IMR-90 (cell line): ENCODE data around the gene BCL2. TPM values are rescaled to one million over a fixed set of nuclear protein-coding genes. Genes with fewer than 3 reads are reported as not detected.
"Not testable (repeated sequence)": the region's sequence is repeated elsewhere in the genome, so short reads cannot be mapped to it uniquely, and the experiment has no call there.

Experiments used
- ATAC-seq: fragments of 200-7000 bp; cut with Tn5 transposase; 2 replicates; pipeline ENCODE4 v1.9.1; 2020; ENCODE audit warnings: low read depth, mild to moderate bottlenecking, moderate library complexity
- BruUV-seq: library from RNA; stranded (reverse); fragments of 400-500 nt; replicated peaks from 2 replicates; lab custom pipeline; 2021; lab: Mats Ljungman, UMichigan
- CTCF ChIA-PET: fragments of 300-600 bp; formaldehyde crosslinking; extraction: SDS; loops from one replicate; lab custom pipeline; 2021; ENCODE audit warnings: antibody characterized with exemption; lab: Yijun Ruan, JAX
- POLR2A ChIA-PET: fragments of 300-600 bp; sonication (Branson Sonifier 250); formaldehyde crosslinking; loops from one replicate; lab custom pipeline; 2022; ENCODE audit warnings: antibody characterized with exemption; ENCODE audit not compliant: unreplicated experiment; lab: Charles Lee
- DNase-seq: peaks from one replicate; pipeline ENCODE4 v3.0.0; 2013
- H2AFZ ChIP-seq: replicated peaks from 2 replicates; pipeline ENCODE3; 2013; ENCODE audit warnings: low read length, mild to moderate bottlenecking; ENCODE audit not compliant: poor library complexity
- H2AK5ac ChIP-seq: 2 replicates; pipeline ENCODE4 v1.6.1; 2013; ENCODE audit warnings: low read depth, low read length, inconsistent platforms
- H2AK9ac ChIP-seq: replicated peaks from 2 replicates; pipeline ENCODE3; 2013; ENCODE audit warnings: mild to moderate bottlenecking, low read depth, low read length, moderate library complexity; ENCODE audit not compliant: poor library complexity
- H2BK120ac ChIP-seq: 2 replicates; pipeline ENCODE4 v1.6.1; 2013; ENCODE audit warnings: low read depth, low read length, inconsistent platforms
- H2BK15ac ChIP-seq: 3 replicates; pipeline ENCODE4 v1.6.1; 2013; ENCODE audit warnings: low read depth, low read length, inconsistent platforms
- H2BK20ac ChIP-seq: 2 replicates; pipeline ENCODE4 v1.6.1; 2013; ENCODE audit warnings: low read depth, mild to moderate bottlenecking, inconsistent platforms, low read length, moderate library complexity
- H2BK5ac ChIP-seq: 2 replicates; pipeline ENCODE4 v1.6.1; 2013; ENCODE audit warnings: mild to moderate bottlenecking, low read depth, low read length, inconsistent platforms; ENCODE audit not compliant: poor library complexity, severe bottlenecking
- H3K14ac ChIP-seq: replicated peaks from 2 replicates; pipeline ENCODE4 v1.6.1; 2013; ENCODE audit warnings: low read depth, low read length, inconsistent platforms
- H3K18ac ChIP-seq: 2 replicates; pipeline ENCODE4 v1.6.1; 2013; ENCODE audit warnings: low read depth, low read length, control low read depth
- H3K23ac ChIP-seq: 2 replicates; pipeline ENCODE4 v1.6.1; 2013; ENCODE audit warnings: low read depth, low read length, inconsistent platforms
- H3K27ac ChIP-seq: 2 replicates; pipeline ENCODE4 v1.5.1; 2013; ENCODE audit warnings: mild to moderate bottlenecking, control low read depth, low read length; ENCODE audit not compliant: insufficient read depth
- H3K27me3 ChIP-seq: 2 replicates; pipeline ENCODE4 v1.6.1; 2013; ENCODE audit warnings: low read length; ENCODE audit not compliant: control insufficient read depth, insufficient read depth
- H3K36me3 ChIP-seq: 2 replicates; pipeline ENCODE4 v1.6.1; 2013; ENCODE audit warnings: low read length, mixed read lengths; ENCODE audit not compliant: control insufficient read depth, insufficient read depth
- H3K4ac ChIP-seq: 2 replicates; pipeline ENCODE4 v1.6.1; 2013; ENCODE audit warnings: low read depth, low read length, inconsistent platforms
- H3K4me1 ChIP-seq: 2 replicates; pipeline ENCODE4 v1.6.1; 2013; ENCODE audit warnings: low read length, mixed read lengths; ENCODE audit not compliant: control insufficient read depth, insufficient read depth
- H3K4me2 ChIP-seq: 2 replicates; pipeline ENCODE4 v1.6.1; 2013; ENCODE audit warnings: low read depth, mild to moderate bottlenecking, control low read depth, low read length, moderate library complexity
- H3K4me3 ChIP-seq: 2 replicates; pipeline ENCODE4 v1.5.1; 2013; ENCODE audit warnings: low read depth, mild to moderate bottlenecking, control low read depth, low read length, moderate library complexity; ENCODE audit not compliant: insufficient read depth
- H3K56ac ChIP-seq: 2 replicates; pipeline ENCODE4 v1.6.1; 2013; ENCODE audit warnings: low read length, inconsistent platforms; ENCODE audit not compliant: insufficient read depth; ENCODE audit errors: extremely low read depth
- H3K79me1 ChIP-seq, 2 experiments: 2 replicates each; pipeline ENCODE4 v1.6.1; 2013; ENCODE audit warnings: low read length in 2 of 2, inconsistent platforms in 1 of 2, low read depth in 1 of 2
- H3K9ac ChIP-seq: 2 replicates; pipeline ENCODE4 v1.6.1; 2013; ENCODE audit warnings: low read depth, low read length, control low read depth
- H3K9me1 ChIP-seq: 2 replicates; pipeline ENCODE4 v1.6.1; 2013; ENCODE audit warnings: low read length, inconsistent platforms; ENCODE audit not compliant: insufficient read depth
- H3K9me3 ChIP-seq: 2 replicates; pipeline ENCODE4 v1.6.1; 2013; ENCODE audit warnings: low read length; ENCODE audit not compliant: control insufficient read depth, insufficient read depth
- H4K20me1 ChIP-seq: 2 replicates; pipeline ENCODE4 v1.6.1; 2013; ENCODE audit warnings: low read length, inconsistent platforms; ENCODE audit not compliant: insufficient read depth
- H4K5ac ChIP-seq: 2 replicates; pipeline ENCODE4 v1.6.1; 2013; ENCODE audit warnings: mild to moderate bottlenecking, low read depth, low read length, control low read depth
- H4K8ac ChIP-seq, 2 experiments: 2 replicates each; pipeline ENCODE4 v1.6.1; 2013; ENCODE audit warnings: low read depth in 2 of 2, low read length in 2 of 2, control low read depth in 1 of 2, inconsistent platforms in 1 of 2
- H4K91ac ChIP-seq: 2 replicates; pipeline ENCODE4 v1.6.1; 2013; ENCODE audit warnings: low read depth, low read length, inconsistent platforms; ENCODE audit not compliant: insufficient read depth
- MXI1 ChIP-seq: IDR thresholded peaks from 2 replicates; pipeline ENCODE4 v1.6.1; 2012; ENCODE audit warnings: low read depth, mild to moderate bottlenecking, low read length, moderate library complexity, borderline replicate concordance
- NFE2L2 ChIP-seq: fragments of 150-350 bp; IDR thresholded peaks from 2 replicates; pipeline ENCODE4 v1.6.1; 2016; ENCODE audit warnings: low read depth, mild to moderate bottlenecking, low read length
- POLR2A ChIP-seq: IDR thresholded peaks from 2 replicates; pipeline ENCODE4 v1.6.1; 2012; ENCODE audit warnings: mild to moderate bottlenecking, low read depth, low read length
- RCOR1 ChIP-seq: IDR thresholded peaks from 2 replicates; pipeline ENCODE4 v1.6.1; 2012; ENCODE audit warnings: mild to moderate bottlenecking, low read length, improper control_type of control experiment; ENCODE audit not compliant: insufficient replicate concordance
- WGBS, 2 experiments: methylation state at CpG; one replicate each; pipeline versions ENCODE4 v1.1.5 to v1.1.7; 2013; ENCODE audit warnings: missing lambda C conversion rate in 2 of 2; ENCODE audit not compliant: insufficient read length in 1 of 2; ENCODE audit errors: extremely low coverage in 2 of 2; 5-methylcytosine and 5-hydroxymethylcytosine counted together
- dilution Hi-C: fragments of 300-500 bp; cut with HindIII; formaldehyde crosslinking; loops from one replicate; pipeline ENCODE4 v1.14.3; 2018; ENCODE audit warnings: low sequenced_read_pairs; ENCODE audit not compliant: unreplicated experiment
- in situ Hi-C: fragments of 300-500 bp; cut with MboI; formaldehyde crosslinking; loops from 3 replicates; pipeline ENCODE4 v1.14.3; 2019; ENCODE audit warnings: low sequenced_read_pairs, inconsistent platforms, mixed read lengths
- intact Hi-C: fragments of 100-400 bp; cut with micrococcal nuclease; formaldehyde crosslinking; loops from 2 replicates; pipeline ENCODE4 v1.10.0; 2022
- polyA plus RNA-seq, 3 experiments: library from polyadenylated mRNA; depleted of rRNA; stranded (reverse); fragments of >200 nt; gene quantifications; 2 replicates each; pipeline ENCODE4 v1.2.3, GENCODE V29; 2012; ENCODE audit warnings: low replicate concordance in 1 of 3
- total RNA-seq: library from RNA; depleted of rRNA; stranded (reverse); fragments of >200 nt; gene quantifications from 2 replicates; pipeline ENCODE4 v1.2.3, GENCODE V29; 2012
- TF ChIP-seq, protein P1 (sequence below): fragments of 150-350 bp; IDR thresholded peaks from 2 replicates; pipeline ENCODE4 v1.6.1; 2017; ENCODE audit warnings: mild to moderate bottlenecking, antibody characterized with exemption, low read length, low read depth

The BCL2 gene
- total and polyA plus RNA-seq, 2 of the 4 experiments (the other 2 are of a cell fraction), result 0.24 to 0.54 TPM

DNA sequence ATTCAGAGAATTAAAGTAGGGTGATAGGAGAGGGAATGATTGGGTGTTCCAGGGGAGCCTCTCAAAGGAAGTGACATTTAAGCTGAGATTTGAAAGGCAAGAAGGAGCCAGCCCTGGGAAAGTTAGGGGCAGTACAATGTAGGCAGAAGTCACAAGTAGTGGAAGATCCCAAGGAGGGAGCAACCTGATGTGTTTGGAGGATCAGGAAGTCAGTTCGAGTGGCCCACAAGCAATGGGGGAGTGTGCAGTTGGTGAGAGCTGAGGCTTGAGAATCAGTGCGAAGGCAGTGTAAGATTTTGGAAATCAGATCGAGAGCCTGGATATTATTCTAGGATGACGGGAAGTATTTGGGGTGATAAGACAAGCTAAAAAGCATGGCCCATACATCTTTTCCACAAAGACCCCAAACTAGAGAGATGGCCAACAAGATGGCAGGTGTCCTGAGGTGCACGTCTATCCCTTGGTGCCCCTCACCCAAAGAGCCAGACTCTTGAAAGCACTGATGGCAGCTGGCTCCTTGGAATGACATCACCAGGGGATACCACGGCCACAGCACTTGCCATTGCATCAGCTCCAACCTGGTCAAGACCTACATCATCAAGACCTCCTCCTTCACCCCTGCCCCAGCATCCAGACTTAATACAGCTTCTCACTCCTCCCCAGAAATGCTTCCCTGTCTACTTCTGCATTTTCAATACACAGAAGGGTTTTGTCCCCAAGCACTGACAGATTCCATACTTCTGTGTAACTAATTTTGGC is 127.3 kb downstream of the BCL2 start (continued):
- TF ChIP-seq MXI1, result no peak

DNA sequence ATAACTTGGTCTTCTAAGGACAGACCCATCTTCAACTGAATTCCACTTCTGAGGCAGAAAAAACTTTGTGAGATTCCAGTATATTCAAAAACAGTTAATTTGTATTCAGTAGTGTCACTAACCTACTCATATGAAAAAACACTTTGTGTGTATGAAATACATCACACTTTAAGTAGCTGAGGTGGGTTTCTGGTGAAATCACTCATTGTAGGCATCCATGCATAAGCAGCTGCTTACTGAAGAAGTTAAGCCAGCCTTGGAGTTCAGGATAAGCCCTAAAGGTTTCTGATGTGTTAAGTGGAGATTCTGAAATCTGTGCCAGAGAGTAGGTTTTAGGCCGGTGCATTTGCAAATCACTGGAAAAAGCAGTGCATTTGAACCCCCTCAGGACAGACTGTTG is 128.2 kb downstream of the BCL2 start:
- Histone ChIP-seq H3K4ac (no peak overlapping the region), H3K9ac (no peak overlapping the region), H3K56ac (no peak overlapping the region), H3K36me3 (no peaks in the 10 kb centered on the region), H4K91ac (no peak overlapping the region), H2BK5ac (no peak overlapping the region), H3K18ac (no peak overlapping the region), H3K27me3 (no peaks in the 10 kb centered on the region; the same call in 1 of the 2 replicates), H2AK5ac (no peak overlapping the region), H3K4me3 (no peak overlapping the region), H3K79me1 (no peaks in the 10 kb centered on the region), H2BK15ac (no peak overlapping the region), H3K27ac (no peak overlapping the region), H3K9me1 (no peaks in the 10 kb centered on the region), H3K14ac (no peak overlapping the region), H3K4me1 (no peaks in the 10 kb centered on the region), H4K5ac (no peak overlapping the region), H2AK9ac (no peak overlapping the region), H3K4me2 (no peak overlapping the region), H3K23ac (no peak overlapping the region), H4K8ac (no peak overlapping the region), H3K9me3 (no peaks in the 10 kb centered on the region), H2BK120ac (no peak overlapping the region), H2BK20ac (no peak overlapping the region), H2AFZ (no peak overlapping the region), H4K20me1 (no peaks in the 10 kb centered on the region)
- intact Hi-C loops, result no loop called here
- TF ChIP-seq NFE2L2, result no peak
- no peak for TF ChIP-seq POLR2A
- TF ChIP-seq RCOR1, result no peak
- TF ChIP-seq, protein P1, sequence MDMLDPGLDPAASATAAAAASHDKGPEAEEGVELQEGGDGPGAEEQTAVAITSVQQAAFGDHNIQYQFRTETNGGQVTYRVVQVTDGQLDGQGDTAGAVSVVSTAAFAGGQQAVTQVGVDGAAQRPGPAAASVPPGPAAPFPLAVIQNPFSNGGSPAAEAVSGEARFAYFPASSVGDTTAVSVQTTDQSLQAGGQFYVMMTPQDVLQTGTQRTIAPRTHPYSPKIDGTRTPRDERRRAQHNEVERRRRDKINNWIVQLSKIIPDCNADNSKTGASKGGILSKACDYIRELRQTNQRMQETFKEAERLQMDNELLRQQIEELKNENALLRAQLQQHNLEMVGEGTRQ, result no peak
- dilution Hi-C loops, result no loop called here
- POLR2A ChIA-PET, result no interaction called here
- ATAC-seq (no peak), DNase-seq (no peak)
- BruUV-seq, result no TSS peak
- CTCF ChIA-PET, result no interaction called here
- no CpG with 5 or more reads among the region's 1 CpG for WGBS, 2 experiments
- in situ Hi-C loops, result no loop called here

- H4K91ac ChIP-seq, H3K27ac ChIP-seq, H4K20me1 ChIP-seq, H3K14ac ChIP-seq, H4K8ac ChIP-seq, ATAC-seq, H2AK5ac ChIP-seq, H3K4me1 ChIP-seq, H2AK9ac ChIP-seq, DNase-seq, H3K9me1 ChIP-seq, H3K4me3 ChIP-seq, H4K5ac ChIP-seq, H2BK5ac ChIP-seq, H3K36me3 ChIP-seq, H2BK20ac ChIP-seq, dilution Hi-C loops, BruUV-seq, H3K4me2 ChIP-seq, H3K9ac ChIP-seq, H3K56ac ChIP-seq, H3K79me1 ChIP-seq, CTCF ChIA-PET, POLR2A ChIA-PET, H2BK15ac ChIP-seq, H3K4ac ChIP-seq, H3K9me3 ChIP-seq, H3K23ac ChIP-seq, H2BK120ac ChIP-seq, H2AFZ ChIP-seq, H3K27me3 ChIP-seq, H3K18ac ChIP-seq, intact Hi-C loops, in situ Hi-C loops: not testable (repeated sequence)
- no CpG with 5 or more reads among the region's 2 CpGs for WGBS, 2 experiments
Observed at GRCh38 chr18:63190838-63191237, 128.7 kb downstream of the BCL2 start.
